Inflammatory macrophage treated with lipopolysaccharide for 1 hour (primary cell): Measurements from ENCODE around the gene PVALB.

Experiments used
- DNase-seq, 2 donors: peaks; one replicate each; pipeline ENCODE4 v3.0.0-alpha.2; 2020 to 2022

Gene PVALB

DNA sequence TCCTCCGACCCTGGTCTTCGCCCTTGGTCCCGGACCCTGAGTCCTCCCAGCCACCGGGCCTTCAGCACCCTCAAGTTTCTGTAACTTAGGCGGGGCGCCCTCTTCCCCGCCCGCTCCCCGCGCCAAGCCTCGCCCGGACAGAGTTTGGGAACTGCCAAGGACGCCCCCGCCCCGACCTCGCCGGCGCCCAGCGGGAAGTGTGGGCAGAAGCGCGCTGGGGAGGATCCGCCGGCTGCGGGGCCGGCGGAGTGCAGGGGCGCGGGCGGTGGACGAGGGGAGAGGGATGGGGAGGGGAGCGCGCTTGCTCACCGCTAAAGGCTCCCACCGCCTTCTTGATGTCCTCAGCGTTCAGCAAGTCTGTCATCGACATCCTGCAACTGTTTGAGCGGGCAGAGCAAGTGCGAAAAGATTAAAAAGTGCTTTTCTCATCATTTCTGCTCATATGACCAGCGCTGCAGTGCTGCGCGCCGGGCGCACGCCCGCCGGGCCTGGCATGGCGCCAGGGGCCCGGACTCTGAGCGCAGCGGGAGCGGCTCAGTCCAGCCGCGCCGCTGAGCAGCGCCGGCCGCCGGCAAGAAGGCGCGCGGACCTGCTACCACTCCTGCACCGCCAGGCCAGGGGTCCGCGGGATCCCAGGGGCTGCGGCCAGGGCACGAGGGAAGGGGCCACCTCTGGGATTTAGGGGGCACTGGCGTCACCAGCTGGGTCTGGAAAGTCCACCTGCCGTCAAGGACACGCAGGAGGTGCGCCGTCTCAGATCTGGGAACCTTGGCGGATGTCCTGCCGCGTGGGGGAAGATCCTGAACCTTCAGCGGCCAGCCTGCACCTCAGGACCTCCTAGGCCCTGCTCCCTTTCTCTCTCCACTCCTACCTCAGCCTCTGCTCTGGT is at the start of gene PVALB:
TSS of gene PVALB (minus strand) at position 400 of the 889 bp plus-strand sequence. CDS start at position 370, 30 bp downstream.
- DNase-seq, result peak; percentile 44 to 57

DNA sequence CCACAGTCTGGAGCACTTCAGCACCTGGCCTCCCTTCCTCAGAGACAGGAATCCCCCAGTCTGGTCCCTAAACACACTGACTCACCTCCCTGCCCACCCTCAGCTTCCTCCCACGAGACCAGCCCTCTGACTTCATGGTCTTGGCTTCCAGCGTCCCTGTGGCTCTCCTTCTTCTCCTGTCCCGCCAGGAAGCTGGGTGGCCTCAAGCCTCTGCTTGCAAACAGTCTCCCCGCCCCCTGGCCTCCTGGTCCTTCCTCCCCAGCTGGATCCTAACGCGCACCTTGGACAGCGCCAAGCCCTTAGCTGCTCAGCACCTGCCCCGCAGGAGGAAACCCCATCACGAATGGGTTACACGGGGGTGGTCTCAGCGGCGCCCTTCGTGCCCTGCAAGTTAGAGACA is 48.5 kb upstream of the PVALB start:
- DNase-seq, result peak in 1 of 2 donors; percentile 84

DNA sequence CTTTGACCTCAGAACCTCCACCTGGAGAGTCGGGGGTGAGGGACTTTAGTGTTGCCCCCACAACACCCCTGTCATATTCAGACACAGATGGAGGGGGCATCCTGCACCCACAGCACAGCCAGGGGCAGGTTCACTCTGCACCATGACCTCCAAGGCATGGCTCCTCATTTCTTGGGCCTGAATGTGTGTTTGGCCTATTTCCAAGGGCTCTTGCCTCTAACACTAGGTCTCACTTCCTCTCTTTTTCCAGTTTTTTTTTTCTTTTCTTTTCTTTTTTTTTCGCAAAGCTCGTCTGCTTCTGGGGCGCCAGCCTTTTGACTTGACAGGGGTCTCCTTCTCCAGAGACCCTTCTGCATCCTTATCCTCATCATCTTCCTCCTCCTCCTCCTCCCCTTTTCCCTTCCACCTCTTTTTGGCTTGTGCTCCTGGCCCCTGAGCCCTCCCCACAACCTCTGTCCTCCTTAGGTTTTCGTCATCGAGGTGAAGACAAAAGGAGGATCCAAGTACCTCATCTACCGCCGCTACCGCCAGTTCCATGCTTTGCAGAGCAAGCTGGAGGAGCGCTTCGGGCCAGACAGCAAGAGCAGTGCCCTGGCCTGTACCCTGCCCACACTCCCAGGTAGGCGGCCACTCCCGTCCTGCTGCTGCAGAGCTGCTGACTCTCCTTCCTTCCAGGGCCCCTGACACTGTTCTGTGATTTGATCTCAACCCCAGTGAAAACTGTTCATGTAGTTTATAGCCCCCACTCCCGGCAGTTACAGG is 47.8 kb upstream of the PVALB start:
- no peak for DNase-seq

DNA sequence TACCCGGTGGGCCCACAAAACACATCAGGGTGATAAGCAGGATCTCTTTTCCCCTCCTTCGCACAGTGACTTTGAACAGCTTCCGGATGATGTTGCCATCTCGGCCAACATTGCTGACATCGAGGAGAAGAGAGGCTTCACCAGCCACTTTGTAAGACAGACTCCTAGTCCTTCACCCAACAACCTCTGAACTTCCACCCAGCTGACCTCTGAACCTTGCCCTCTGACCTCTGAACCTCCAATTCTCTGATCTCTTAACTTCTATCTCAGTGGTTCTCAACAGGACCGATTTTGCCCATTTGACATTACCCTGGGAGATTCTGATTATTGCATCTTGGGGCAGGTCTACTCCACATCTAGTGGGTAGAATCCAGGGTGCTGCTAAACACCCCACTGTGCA is 47.1 kb upstream of the PVALB start:
- no peak for DNase-seq

DNA sequence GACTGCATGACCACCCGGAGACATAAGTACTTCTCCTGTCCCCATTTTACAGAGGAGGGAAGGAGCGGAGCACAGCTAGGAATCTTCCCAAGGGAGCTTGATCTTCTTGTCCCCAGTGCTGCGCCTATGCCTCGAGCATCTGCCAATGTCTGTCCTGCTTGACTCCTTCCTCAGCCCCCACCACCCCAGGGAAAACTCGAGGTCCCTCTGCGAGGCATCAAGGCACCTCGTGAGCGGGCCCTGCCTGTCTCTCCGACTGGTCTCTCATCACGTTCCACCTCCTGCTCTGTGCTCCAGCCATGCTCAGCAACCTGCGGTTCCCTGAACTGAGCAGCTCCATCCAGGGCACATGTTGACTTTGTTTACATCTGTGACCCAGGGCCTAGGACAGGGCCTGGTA is 46.4 kb upstream of the PVALB start:
- DNase-seq, result no peak

GRCh38 chr22:36862251-36863242 is 45.7 kb upstream of the PVALB start:
- peak; percentile 31 to 44 for DNase-seq

DNA sequence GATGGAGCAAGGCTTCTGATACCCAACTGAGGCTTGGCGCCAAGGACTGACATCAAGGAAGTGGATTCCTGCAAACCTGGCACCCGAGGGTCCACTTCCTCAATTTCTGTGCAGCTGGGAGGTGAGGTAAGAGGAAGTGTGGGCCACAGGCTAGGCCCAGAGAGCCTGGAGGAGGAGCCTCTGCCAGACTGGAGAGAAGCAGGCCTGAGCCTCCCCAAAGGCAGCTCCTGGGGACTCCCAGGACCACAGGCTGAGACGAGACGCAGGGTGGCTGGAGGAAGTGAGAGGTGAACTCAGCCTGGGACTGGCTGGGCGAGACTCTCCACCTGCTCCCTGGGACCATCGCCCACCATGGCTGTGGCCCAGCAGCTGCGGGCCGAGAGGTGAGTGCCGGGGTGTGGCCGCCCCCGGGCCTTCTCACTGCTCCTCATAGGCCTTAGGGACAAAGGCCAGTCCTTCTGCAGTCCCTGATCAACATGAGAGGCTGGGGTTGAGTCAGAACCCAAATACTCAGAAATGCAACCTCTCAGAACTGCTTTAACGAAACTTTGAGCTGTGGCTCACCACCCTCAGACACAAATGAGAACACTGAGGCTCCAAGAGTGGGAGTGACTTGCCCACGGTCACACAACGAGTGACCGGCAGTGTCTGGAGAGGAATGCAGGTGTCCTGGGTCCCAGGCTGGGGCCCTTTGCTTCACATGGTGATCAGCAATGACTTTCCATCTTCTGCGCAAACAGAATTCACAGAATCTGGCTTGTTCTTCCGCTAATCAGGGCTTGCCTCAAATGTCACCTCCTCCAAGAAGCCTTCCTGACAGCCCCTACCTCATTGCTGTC is 44.2 kb upstream of the PVALB start, which contains the start of gene NCF4:
TSS of gene NCF4 (plus strand) at position 186 of the 839 bp plus-strand sequence. CDS start at position 352, 166 bp downstream.
- peak; percentile 88 to 96 for DNase-seq

- no peak for DNase-seq
These were observed 43.6 kb upstream of the PVALB start for GRCh38 chr22:36860438-36860820.

DNA sequence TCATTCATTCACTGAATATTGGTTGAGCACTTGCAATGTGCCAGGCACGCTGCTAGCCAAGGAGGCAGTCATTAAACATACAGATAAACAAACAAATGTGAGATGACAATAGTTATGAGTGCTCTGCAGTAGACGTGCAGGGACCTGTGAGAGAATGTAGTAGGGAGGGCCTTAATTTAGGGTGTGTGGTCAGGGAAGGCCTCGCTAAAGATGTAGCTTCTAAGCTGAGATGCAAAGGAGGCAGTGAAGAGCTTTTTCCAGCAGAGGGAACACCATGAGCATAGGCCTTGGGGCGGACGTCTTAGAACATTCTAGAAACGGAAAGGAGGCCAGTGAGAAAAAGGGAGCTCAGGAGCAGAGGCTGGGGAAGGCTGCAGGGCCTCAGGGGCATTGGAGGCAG is 43.2 kb upstream of the PVALB start:
- no peak for DNase-seq

DNA sequence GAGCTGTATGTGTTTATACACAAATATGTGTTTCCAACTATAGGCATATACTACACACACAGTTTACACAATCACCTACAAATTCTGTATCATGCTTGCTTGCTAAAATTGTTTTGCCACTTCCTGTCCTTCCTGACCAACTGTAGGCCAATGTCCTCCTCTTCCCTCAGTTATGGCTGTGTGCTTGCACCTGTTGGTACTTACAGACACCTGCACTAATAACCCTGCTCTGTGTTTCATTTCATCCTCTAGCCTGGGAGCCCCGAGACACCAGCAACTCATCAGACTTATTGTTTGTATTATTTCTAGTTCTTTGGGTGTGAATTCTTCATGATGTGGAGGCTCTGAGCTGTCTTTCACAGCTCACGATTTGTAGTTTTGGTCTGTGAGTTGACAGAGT is 42.1 kb upstream of the PVALB start:
- DNase-seq, result no peak

GRCh38 chr22:36858156-36858555 is 41.3 kb upstream of the PVALB start:
- DNase-seq, result no peak

DNA sequence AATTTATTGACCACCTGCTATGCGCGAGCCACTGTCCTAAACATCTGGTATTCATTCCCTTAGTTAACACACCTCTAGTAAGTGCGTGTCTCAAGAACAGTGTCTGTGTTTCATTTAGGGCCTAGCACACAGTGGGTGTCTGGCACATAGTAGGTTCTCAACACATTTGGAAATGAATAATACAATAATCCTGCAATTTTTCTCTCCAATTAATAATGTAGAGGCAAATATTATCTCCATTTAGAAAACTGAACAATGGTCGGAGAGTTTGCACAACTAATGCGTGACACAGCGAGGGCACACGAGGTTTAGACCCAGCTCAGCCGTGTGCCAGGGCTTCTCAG is 39.9 kb upstream of the PVALB start:
- no peak for DNase-seq

DNA sequence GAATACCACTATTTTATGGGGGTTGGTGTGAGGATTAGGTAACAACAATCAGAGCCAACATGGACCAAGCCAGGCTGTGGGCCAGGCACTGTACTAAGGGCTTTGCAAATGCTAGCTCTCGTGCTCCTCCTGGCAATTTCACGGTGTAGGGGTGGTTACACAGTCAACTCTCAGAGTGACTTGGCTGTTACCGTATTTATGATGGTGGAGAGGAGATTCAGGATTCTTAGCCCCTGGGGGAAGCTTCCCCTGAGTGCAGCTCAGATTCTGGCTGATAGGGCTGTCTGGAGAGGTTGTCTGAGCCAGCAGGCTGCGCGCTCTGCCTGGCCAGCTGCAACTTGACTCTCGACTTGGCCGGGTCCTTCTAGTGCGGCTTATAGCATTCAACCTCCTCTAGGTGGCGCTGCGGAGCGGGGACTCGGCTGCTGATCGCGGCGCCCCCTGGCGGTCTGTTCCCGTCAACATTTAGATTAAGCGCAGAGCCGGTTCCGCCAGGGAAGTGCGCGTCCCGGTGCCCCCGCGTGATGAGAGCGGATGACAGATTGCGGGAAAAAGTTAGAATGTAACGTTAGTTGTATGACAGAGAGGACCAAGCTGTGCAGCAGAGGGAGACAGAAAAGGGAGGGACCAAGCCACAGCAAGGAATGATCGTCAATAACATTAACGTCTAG is 39.4 kb upstream of the PVALB start:
- peak; percentile 76 to 97 for DNase-seq

DNA sequence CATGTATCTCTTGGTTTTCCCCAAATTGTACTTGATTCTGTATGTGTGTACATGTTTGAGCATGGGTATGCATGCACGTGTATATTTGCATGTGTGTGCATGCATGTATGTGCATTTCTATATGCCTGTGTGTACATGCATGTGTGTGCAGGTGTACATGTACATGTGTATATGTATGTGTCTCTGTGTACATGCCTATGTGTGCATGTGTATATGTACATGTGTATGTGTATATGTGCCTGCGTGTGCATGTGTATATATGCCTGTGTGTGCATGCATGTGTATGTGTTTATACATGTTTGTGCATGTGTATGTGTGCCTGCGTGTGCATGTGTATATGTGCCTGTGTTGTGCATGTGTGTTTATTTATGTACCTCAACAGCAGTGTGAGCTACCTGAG is 38.6 kb upstream of the PVALB start:
- DNase-seq, result no peak

DNA sequence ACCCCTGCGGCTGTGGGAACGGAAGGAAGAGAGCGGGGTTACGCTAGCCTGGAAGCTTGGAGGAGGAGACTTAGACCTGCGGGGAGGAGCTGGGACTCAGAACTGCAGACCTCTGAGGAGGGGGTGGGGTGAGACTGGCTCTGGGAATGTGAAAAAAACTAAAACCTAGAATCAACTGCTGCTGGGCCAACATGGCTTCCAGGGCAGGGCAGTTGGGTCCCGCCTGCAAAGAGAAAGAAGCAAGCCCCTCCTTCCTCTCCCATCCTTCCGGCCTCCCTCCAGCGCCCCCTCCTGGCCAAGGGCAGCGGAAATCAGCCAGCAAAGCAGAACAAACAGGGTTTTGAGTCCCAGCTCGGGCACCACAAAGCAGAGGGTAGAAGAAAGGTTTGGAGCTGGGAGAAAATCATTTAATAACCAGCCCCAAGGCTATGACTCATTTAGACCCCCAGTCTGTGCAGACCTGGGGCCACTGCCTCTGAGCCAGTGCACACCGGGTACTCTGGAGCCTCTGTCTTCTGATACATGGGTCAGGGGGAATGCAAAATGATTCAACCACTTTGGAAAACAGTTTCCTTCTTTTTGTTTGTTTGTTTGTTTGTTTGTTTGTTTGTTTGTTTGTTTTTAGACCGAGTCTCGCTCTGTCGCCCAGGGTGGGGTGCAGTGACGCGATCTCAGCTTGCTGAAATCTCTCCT is 36.7 kb upstream of the PVALB start:
- DNase-seq, result peak; percentile 73 to 95

DNA sequence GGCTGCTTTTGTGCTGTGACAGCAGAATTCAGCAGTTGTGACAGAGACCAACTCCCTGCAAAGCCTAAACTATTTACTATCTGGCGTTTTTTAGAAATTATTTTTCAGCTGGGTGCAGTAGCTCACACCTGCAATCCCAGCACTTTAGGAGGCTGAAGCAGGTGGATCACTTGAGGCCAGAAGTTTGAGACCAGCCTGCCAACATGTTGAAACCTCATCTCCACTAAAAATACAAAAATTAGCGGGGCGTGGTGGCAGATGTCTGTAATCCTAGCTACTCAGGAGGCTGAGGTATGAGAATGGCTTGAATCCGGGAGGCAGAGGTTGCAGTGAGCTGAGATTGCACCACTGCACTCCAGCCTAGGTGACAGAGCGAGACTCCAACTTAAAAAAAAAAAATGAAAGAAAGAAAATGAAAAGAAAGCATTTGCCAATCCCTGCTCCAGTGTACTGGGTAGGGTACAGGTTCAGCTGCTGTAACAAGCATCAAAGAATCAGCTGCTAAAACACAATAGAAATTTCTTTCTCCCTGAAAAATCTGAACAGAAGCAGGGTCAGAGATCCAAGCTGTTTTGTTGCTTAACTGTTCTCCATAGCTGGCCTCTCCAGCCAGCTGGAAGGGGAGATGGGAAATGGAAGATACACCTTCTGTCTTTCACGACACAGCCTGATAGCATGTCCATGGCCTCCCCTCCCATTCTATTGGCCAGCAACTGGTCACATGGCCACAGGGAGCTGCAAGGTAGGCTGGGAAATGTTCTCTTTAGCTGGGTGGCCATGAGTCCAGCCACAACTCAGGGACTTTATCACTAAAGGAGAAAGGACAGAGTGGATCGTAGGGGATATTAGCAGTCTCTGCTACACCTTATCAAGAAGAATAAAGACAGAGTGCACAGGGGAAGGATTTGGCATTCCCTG is 35.5 kb upstream of the PVALB start:
- no peak for DNase-seq

DNA sequence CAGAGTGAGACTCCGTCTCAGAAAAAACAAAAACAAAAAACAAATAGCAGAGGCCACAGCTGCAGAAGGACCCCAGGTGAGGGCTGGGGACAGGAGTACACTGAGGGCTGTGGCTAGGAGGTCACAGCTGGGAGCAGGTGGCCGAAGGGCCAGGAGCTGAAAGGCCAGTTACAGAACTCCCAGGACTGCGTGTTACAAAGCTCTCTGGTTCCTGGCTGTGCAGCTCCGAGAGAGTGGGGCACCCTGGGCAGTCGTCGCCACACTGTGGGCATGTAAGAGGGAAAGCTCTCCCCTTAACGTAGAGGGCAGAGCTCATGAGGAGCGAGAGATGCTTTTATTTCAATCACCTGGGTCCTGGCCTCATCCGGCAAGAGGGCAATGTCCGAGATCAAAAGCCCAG is 33.8 kb upstream of the PVALB start:
- no peak for DNase-seq

- DNase-seq, result no peak
These were observed 33.2 kb upstream of the PVALB start for GRCh38 chr22:36850056-36850455.

DNA sequence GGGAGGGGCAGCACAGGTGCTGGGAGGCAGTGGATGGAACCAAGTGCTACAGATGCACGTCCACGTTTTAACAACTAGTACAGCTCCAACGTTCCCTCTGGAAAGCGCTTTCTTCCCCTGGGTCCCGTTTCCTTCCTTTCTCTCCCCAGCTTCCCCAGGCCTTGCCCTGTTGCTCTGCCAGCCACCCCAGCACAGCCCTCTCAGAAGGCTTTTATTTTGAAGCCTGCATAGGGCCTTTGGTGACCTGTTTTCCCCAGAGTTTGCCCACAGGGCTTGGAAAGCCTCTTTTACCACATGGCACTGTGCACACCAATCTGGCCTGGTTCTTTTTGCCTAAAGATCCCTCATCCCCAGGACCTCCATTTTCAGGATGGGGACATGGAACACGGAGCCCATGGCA is 30.1 kb upstream of the PVALB start:
- no peak for DNase-seq

GRCh38 chr22:36846271-36846670 is 29.4 kb upstream of the PVALB start:
- no peak for DNase-seq
